Measurements from ENCODE around the gene HRCT1.

HRCT1 gene

DNA sequence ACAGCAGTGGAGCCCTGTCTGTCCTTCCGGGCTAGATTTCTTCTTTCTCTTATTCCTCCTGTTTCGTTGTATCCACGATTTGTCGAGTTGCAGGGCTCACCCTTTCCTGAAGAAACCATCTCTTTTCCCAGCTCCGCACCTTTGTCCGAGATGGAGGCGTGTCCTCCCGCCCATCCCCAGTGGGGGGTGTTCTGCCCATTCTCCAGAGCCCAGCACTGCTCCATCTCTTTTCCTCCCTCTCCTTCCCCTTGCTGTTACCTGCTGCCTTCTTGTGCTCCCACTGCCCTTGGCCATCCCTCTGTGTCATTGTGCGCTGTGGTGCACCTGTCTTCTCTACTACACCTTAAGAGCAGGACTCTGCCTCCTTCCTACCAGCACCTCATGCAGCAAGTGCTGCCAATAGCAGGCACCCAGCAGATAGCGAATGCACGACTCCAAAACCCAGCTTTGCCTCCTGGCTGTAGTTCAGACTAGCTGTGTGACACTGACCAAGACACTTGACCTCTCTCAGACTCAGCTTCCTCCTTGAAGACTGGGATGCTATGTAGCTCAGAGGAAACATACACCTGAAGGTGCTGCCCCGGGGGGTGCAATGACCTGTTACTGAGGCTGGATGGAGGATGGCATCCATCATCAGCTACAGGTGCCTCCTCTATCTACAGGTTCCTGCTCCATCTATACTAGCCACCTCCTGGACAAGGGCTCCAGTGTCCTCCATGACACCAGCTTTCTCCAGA, 44.7 kb upstream of the HRCT1 start:
- Histone ChIP-seq H4K20me1 (ENCODE audit: low read depth, low read length) (no peaks in the 10 kb centered on the region), H3K27me3 (ENCODE audit: low read length) (no peaks in the 10 kb centered on the region)
- TF ChIP-seq, protein P1, sequence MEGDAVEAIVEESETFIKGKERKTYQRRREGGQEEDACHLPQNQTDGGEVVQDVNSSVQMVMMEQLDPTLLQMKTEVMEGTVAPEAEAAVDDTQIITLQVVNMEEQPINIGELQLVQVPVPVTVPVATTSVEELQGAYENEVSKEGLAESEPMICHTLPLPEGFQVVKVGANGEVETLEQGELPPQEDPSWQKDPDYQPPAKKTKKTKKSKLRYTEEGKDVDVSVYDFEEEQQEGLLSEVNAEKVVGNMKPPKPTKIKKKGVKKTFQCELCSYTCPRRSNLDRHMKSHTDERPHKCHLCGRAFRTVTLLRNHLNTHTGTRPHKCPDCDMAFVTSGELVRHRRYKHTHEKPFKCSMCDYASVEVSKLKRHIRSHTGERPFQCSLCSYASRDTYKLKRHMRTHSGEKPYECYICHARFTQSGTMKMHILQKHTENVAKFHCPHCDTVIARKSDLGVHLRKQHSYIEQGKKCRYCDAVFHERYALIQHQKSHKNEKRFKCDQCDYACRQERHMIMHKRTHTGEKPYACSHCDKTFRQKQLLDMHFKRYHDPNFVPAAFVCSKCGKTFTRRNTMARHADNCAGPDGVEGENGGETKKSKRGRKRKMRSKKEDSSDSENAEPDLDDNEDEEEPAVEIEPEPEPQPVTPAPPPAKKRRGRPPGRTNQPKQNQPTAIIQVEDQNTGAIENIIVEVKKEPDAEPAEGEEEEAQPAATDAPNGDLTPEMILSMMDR (IDR thresholded peaks at IDR 0.05; ENCODE audit: insufficient read depth, low read length, poor library complexity, severe bottlenecking), result no peak
- no peak for TF ChIP-seq EZH2phosphoT487 (conservative IDR thresholded peaks at IDR 0.05; ENCODE audit: low read length)

DNA sequence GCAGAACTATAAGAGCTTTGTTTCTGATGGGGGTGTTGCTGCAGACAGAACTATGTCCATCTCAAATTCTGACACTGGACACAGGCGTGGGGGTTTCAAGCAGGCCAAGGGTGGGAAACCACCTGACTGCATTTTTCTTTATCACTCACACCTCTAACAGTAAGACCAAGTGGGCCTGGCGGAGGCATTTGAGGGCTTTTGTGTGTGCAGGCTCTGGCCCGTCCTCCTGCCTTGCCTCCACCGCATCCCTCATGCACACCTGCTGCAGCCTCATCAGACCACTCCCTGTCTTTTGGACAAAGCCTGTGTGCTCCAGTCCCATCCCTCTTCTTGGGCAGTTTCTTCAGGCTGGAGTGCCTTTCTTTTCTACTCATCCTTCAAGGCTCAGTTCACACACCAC, 43.7 kb upstream of the HRCT1 start:
- Histone ChIP-seq H3K27ac (ENCODE audit: low read depth, low read length) (no peak overlapping the region), H3K4me3 (ENCODE audit: insufficient read depth, low read length, poor library complexity, severe bottlenecking) (no peak overlapping the region), H3K36me3 (ENCODE audit: low read length) (no peaks in the 10 kb centered on the region), H3K4me2 (ENCODE audit: low read depth, low read length, poor library complexity, severe bottlenecking) (no peak overlapping the region), H3F3A (ENCODE audit: insufficient read depth) (no peaks in the 10 kb centered on the region), H3K9ac (ENCODE audit: low read length) (no peak overlapping the region), H3K27me3 (ENCODE audit: low read length) (no peaks in the 10 kb centered on the region), H3K79me2 (ENCODE audit: insufficient read depth, low read length) (no peaks in the 10 kb centered on the region), H4K20me1 (ENCODE audit: low read depth, low read length) (no peaks in the 10 kb centered on the region), H2AFZ (ENCODE audit: low read depth, low read length, severe bottlenecking) (no peak overlapping the region), H3K9me3 (ENCODE audit: insufficient read depth, low read length) (no peaks in the 10 kb centered on the region), H3K9me2 (replicated peaks; ENCODE audit: insufficient read depth, low read length) (no peaks in the 10 kb centered on the region)
- no peak for TF ChIP-seq EZH2phosphoT487 (conservative IDR thresholded peaks at IDR 0.05; ENCODE audit: low read length)
- TF ChIP-seq, protein P1 (IDR thresholded peaks at IDR 0.05; ENCODE audit: insufficient read depth, low read length, poor library complexity, severe bottlenecking), result no peak

More for the DNA sequence above, 44.7 kb upstream of the HRCT1 start:
- Histone ChIP-seq H2AFZ (ENCODE audit: low read depth, low read length, severe bottlenecking) (no peak overlapping the region), H3K27ac (ENCODE audit: low read depth, low read length) (no peak overlapping the region), H3K36me3 (ENCODE audit: low read length) (no peaks in the 10 kb centered on the region), H3F3A (ENCODE audit: insufficient read depth) (no peaks in the 10 kb centered on the region), H3K4me2 (ENCODE audit: low read depth, low read length, poor library complexity, severe bottlenecking) (no peak overlapping the region), H3K79me2 (ENCODE audit: insufficient read depth, low read length) (no peaks in the 10 kb centered on the region), H3K4me3 (ENCODE audit: insufficient read depth, low read length, poor library complexity, severe bottlenecking) (no peak overlapping the region), H3K9me2 (replicated peaks; ENCODE audit: insufficient read depth, low read length) (no peaks in the 10 kb centered on the region), H3K9me3 (ENCODE audit: insufficient read depth, low read length) (no peaks in the 10 kb centered on the region), H3K9ac (ENCODE audit: low read length) (no peak overlapping the region)

DNA sequence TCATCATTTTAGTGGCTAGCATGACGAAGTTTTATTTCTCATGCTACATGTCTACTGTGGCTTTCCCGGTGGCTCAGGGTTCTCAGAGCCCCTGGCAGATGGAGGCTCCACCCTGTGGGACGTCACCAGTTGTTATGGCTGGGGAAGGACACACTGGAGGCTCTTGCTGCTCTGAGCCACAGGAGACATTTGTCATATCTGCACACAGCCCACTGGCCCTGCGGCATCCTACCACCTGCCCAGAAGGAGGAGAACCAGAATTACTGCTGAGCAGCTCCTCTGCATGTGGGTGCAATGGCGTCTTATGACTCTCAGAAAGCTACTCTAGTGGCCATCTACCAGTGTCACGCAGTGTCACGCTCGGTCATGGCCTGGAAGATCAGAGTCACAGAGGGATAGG, 42.4 kb upstream of the HRCT1 start:
- Histone ChIP-seq H3K27me3 (ENCODE audit: low read length) (no peaks in the 10 kb centered on the region), H3K4me2 (ENCODE audit: low read depth, low read length, poor library complexity, severe bottlenecking) (no peak overlapping the region), H3K36me3 (ENCODE audit: low read length) (no peaks in the 10 kb centered on the region), H3K4me3 (ENCODE audit: insufficient read depth, low read length, poor library complexity, severe bottlenecking) (no peak overlapping the region), H3K79me2 (ENCODE audit: insufficient read depth, low read length) (no peaks in the 10 kb centered on the region), H3K9ac (ENCODE audit: low read length) (no peak overlapping the region), H3F3A (ENCODE audit: insufficient read depth) (no peaks in the 10 kb centered on the region), H3K27ac (ENCODE audit: low read depth, low read length) (no peak overlapping the region), H4K20me1 (ENCODE audit: low read depth, low read length) (no peaks in the 10 kb centered on the region), H3K9me2 (replicated peaks; ENCODE audit: insufficient read depth, low read length) (no peaks in the 10 kb centered on the region), H3K9me3 (ENCODE audit: insufficient read depth, low read length) (no peaks in the 10 kb centered on the region), H2AFZ (ENCODE audit: low read depth, low read length, severe bottlenecking) (no peak overlapping the region)
- TF ChIP-seq, protein P1 (IDR thresholded peaks at IDR 0.05; ENCODE audit: insufficient read depth, low read length, poor library complexity, severe bottlenecking), result no peak
- no peak for TF ChIP-seq EZH2phosphoT487 (conservative IDR thresholded peaks at IDR 0.05; ENCODE audit: low read length)
